ENCODE data around the gene BTRC.
A peak's percentile ranks its signal among the peaks of the same experiment; 100 is the strongest.

Gene BTRC

DNA sequence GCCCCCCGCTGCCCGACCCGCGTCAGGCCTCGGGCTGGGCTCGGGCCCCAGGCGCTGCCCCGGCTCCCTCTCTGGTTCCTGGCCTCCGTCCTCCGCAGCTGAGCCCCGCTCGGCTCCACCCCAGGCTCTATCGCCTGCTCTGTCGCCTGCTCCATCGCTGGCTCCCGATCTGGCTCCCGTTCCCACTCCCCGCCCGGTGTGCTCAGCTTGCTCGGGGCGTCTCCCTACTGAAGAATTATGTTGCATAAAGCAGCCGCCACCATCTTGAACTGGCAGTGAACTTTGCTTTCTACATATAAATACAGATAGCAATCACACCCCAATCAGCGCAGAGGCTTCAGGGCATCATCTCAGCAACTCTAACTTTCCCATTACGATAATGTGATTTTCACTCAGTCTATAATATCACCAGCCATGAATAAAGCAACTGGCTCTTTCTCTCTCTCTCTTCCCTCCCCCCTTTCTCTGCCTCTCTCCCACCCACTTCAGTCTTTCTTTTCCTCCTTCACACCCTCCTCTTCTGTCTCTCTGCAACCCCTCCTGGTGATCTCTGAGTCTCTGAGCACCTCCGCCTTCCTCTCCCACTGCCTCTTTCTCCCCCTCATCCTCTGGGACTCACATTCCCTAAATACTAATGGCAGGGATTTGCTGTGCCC is 43.3 kb upstream of the BTRC start:
- H3K27me3 ChIP-seq (ENCODE audit: insufficient read depth, poor library complexity, severe bottlenecking): no peaks in the 10 kb centered on the region
- DNase-seq (ENCODE audit: low spot score) (no peak), ATAC-seq (ENCODE audit: low read depth) (no peak)
- no peak overlapping the region for H3K4me3 ChIP-seq (ENCODE audit: severe bottlenecking)
- no peak for TF ChIP-seq CTCF (IDR thresholded peaks at IDR 0.05; ENCODE audit: poor library complexity, severe bottlenecking)
- no peak overlapping the region for H3K27ac ChIP-seq (ENCODE audit: poor library complexity, severe bottlenecking)
- peaks cover 7% of the 10 kb centered on the region for H3K4me1 ChIP-seq (ENCODE audit: insufficient read depth, poor library complexity, severe bottlenecking)
- no peaks in the 10 kb centered on the region for H3K9me3 ChIP-seq (ENCODE audit: severe bottlenecking)
- no peaks in the 10 kb centered on the region for H3K36me3 ChIP-seq (ENCODE audit: low read depth)

DNA sequence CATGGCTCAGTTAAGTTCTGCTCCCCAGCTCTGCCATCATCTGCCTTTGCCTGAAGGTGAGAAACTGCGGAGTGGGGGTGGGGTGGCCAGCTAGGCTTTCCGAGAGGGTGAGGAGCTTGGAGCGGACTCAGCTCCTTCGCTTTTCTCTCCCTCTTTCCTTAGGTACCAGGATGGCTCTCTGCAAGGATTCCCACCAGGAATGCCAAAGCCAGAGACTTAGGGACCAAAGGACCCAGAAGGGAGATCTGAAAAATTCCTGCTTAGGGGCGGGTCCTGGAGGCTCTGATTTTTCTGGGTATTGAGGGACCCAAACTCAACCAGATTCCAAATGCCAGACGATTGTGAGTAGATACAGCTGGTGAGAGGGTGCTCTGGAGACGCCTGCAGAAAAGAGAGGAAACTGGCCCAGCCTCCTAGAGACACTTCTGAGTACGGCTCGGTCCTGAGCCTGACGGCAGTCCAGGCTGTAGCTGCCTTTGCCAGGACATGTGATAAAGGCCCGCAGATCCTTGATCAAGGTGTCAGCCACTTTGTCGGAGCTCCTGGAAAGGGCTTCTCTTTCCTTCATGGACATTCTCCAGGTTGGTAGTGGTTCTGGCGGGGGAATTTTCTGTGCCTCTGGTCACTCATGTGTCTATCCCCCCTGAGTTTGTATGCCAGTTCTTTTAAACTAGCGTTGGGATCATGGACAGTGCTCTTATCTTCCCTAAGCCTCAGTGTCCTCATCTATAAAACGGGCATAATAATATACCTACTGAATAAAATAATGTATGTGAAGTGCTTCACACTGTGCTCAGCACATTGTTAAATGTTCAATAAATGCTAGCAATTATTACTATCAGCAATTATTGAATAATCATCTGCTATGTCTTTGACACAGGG is 42.5 kb upstream of the BTRC start:
- DNase-seq (ENCODE audit: low spot score): no peak
- Histone ChIP-seq H3K9me3 (ENCODE audit: severe bottlenecking) (no peaks in the 10 kb centered on the region), H3K4me1 (ENCODE audit: insufficient read depth, poor library complexity, severe bottlenecking) (peaks cover 7% of the 10 kb centered on the region), H3K27ac (ENCODE audit: poor library complexity, severe bottlenecking) (no peak overlapping the region), H3K36me3 (ENCODE audit: low read depth) (no peaks in the 10 kb centered on the region), H3K4me3 (ENCODE audit: severe bottlenecking) (no peak overlapping the region), H3K27me3 (ENCODE audit: insufficient read depth, poor library complexity, severe bottlenecking) (no peaks in the 10 kb centered on the region)
- TF ChIP-seq CTCF (IDR thresholded peaks at IDR 0.05; ENCODE audit: poor library complexity, severe bottlenecking): no peak
- no peak for ATAC-seq (ENCODE audit: low read depth)

- no peak for TF ChIP-seq CTCF (IDR thresholded peaks at IDR 0.05; ENCODE audit: poor library complexity, severe bottlenecking)
- peaks cover 15% of the 10 kb centered on the region for H3K27me3 ChIP-seq (ENCODE audit: insufficient read depth, poor library complexity, severe bottlenecking)
- peak; percentile 23; the same call in 1 of the 3 replicates for ATAC-seq (ENCODE audit: low read depth)
- H3K4me1 ChIP-seq (ENCODE audit: insufficient read depth, poor library complexity, severe bottlenecking): no peaks in the 10 kb centered on the region
- H3K27ac ChIP-seq (ENCODE audit: poor library complexity, severe bottlenecking): no peak overlapping the region
- no peak overlapping the region for H3K4me3 ChIP-seq (ENCODE audit: severe bottlenecking)
- no peak for DNase-seq (ENCODE audit: low spot score)
- no peaks in the 10 kb centered on the region for H3K9me3 ChIP-seq (ENCODE audit: severe bottlenecking)
- H3K36me3 ChIP-seq (ENCODE audit: low read depth): no peaks in the 10 kb centered on the region
These were observed 34.6 kb upstream of the BTRC start for GRCh38 chr10:101319241-101319915.

DNA sequence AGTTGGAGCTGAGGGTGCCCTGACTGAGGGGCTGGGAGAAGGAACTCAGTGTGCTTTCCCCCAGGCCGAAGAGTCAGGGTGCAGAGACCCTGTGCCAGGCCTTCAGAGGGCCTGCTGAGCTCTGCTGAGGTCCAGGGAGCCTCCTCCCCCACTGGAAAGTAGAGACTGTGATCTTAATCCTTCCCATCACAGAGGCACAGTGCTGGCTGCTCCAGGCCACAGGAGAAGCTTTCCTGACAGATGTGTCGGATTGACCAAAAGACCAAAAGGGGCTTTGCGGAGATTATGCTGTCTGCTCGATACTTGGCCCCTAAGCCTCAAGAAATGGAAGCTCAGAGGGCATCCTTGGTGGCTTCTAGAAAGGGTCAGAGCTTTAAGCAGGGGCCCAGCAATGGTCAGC is 32.9 kb upstream of the BTRC start:
- peaks cover 15% of the 10 kb centered on the region for H3K27me3 ChIP-seq (ENCODE audit: insufficient read depth, poor library complexity, severe bottlenecking)
- no peak for TF ChIP-seq CTCF (IDR thresholded peaks at IDR 0.05; ENCODE audit: poor library complexity, severe bottlenecking)

More for the DNA sequence above, 32.9 kb upstream of the BTRC start:
- no peaks in the 10 kb centered on the region for H3K4me1 ChIP-seq (ENCODE audit: insufficient read depth, poor library complexity, severe bottlenecking)
- H3K4me3 ChIP-seq (ENCODE audit: severe bottlenecking): no peak overlapping the region
- H3K27ac ChIP-seq (ENCODE audit: poor library complexity, severe bottlenecking): no peak overlapping the region
- no peaks in the 10 kb centered on the region for H3K36me3 ChIP-seq (ENCODE audit: low read depth)
- DNase-seq (ENCODE audit: low spot score) (no peak), ATAC-seq (ENCODE audit: low read depth) (no peak)
- H3K9me3 ChIP-seq (ENCODE audit: severe bottlenecking): no peaks in the 10 kb centered on the region

Data from RWPE2 (cell line).